Erythroblast (primary cell): Measurements from ENCODE around the gene RCSD1.

ENCODE experiments used
- GATA1 ChIP-seq: IDR thresholded peaks from 2 replicates; pipeline ENCODE4 v1.6.1; 2011; ENCODE audit warnings: low read depth, mild to moderate bottlenecking, control low read depth, low read length, moderate library complexity
- POLR2A ChIP-seq: IDR thresholded peaks from 2 replicates; pipeline ENCODE4 v1.6.1; 2011; ENCODE audit warnings: mild to moderate bottlenecking, low read length

DNA sequence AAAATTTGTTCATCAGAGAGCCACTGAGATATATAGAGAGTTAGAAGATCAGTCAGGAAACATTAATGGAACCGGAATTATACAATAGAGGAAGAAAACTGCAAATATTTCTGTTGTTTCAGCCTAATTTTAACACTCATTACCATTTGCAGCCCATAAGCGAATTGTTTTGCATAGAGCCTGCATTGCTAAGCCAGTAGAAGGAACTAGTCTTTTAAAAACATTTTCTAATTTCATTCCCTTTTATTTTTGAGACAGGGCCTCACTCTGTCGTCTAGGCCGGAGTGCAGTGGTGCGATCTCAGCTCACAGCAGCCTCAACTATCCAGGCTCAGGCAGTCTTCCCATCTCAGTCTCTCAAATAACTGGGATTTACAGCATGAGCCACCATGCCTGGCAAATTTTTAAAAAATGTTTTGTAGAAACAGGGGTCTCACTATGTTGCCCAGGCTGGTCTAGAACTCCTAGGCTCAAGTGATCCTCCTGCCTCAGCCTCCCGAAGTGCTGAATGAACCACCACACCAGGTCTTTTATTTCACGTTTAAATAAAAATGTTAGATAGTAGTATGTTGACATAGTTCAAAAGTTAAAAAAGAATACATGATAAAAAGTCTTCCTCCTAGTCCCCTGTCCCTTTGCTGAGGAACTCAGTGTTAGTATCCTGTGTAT lies 117.1 kb downstream of the RCSD1 start:
- no peak for TF ChIP-seq POLR2A
- TF ChIP-seq GATA1 = no peak
